DMS153 treated with DMSO at 0.1 percent for 48 hours (cell line): ENCODE measurements around the gene GTF2B.
A peak's percentile ranks its signal among the peaks of the same experiment; 100 is the strongest.
"Not testable (repeated sequence)": the region's sequence is repeated elsewhere in the genome, so short reads cannot be mapped to it uniquely, and the experiment has no call there.

Source experiments
- DNase-seq: peaks from one replicate; lab custom pipeline; 2025; ENCODE audit not compliant: unreplicated experiment; lab: John Stamatoyannopoulos, UW

The GTF2B gene, protein sequence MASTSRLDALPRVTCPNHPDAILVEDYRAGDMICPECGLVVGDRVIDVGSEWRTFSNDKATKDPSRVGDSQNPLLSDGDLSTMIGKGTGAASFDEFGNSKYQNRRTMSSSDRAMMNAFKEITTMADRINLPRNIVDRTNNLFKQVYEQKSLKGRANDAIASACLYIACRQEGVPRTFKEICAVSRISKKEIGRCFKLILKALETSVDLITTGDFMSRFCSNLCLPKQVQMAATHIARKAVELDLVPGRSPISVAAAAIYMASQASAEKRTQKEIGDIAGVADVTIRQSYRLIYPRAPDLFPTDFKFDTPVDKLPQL

DNA sequence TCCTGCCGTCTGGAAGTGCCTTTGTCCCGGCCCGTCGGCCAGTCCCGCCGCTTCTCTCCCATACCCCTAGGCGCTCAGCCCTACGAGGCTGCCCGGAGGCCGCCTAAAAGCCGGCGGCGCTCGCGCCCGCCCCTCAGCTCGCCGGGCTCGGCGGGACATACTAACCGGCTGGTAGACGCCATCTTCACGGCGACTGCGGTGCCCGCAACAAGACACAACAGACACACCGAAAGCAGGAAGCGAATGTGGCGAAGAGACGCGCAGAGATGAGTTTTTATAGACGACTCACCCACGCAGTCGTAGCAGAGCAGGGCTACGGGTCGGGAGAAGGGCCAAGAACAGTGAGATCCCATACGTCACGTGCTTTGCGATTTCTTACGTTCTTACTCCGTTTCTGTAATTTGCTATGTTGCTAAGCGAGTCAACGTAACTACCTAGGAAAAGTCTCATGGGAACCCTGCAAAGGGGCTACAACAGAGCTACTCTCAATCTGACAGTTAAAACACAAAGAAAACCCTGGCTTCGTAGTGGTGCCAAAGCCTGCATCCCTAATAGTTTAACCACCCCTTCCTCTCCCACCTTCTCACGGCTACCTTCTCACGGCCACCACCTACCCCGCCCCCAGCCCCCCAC is at the start of gene GTF2B:
GTF2B (minus strand) TSS at position 250 of the 633 bp plus-strand sequence; CDS start at position 182, 68 bp downstream.
- DNase-seq: peak; percentile 92

DNA sequence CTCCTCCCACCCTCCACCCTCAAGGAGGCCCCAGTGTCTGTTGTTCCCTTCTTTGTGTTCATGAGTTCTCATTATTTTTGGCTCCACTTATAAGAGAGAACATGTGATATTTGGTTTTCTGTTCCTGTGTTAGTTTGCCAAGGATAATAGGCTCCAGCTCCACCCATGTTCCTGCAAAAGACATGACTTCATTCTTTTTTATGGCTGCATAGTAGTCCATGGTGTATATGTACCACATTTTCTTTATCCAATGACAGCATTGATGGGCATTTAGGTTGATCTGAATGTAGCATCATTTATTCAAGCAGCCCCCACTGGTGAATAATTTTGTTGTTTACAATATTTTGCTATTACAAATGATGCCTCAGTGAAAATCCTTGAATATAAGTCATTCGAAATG is 47.2 kb upstream of the GTF2B start:
- not testable (repeated sequence) for DNase-seq

GRCh38 chr1:88936760-88937342 is 45.5 kb upstream of the GTF2B start:
- DNase-seq: no peak

DNA sequence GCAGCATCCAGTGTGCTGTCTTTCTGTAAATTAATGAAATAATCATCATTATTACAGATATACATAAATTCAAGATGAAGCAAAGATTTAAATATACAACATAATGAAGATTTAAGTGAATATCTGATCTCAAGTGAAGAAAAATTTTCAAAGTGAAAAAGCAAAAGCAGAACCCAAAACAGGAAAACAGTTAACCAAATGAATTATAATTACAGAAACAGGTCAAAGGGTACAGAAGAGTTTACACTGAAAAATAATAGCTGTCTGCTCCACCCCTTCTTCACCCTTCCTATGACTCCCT is 44.8 kb upstream of the GTF2B start:
- no peak for DNase-seq

DNA sequence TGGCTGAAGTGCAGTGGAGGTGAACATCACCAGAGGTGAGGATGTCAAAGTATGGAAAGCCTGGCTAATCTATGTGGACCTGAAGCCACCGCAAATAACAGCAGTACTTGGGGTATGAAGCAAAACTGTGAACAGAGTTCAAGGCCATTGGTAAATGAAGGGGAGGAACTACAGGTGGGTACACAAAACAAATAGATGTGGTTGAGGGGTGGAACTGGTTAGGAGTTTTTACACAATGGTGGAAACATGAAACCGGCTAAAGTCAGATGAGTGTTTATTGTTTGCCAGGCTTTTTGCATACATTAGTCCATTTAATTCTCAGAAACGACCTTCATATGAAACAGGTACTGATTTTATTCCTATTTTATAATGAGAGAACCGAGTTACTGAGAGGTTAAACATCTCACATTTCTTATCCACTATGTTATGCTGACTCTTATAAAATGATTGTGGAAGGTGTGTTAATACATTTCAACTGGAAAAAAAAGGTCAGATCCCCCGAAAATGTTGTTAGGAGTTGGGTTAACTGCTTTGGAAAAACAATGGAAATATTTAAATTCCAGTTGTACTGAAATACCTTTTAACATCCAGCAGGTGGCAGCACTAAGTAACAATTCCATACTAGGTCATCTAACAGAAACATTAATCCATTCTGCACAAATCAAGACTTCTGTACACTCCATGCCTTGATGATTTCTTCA is 44.3 kb upstream of the GTF2B start:
- peak; percentile 12 for DNase-seq

- not testable (repeated sequence) for DNase-seq
Observed at GRCh38 chr1:88930176-88930575, 38.8 kb upstream of the GTF2B start.

DNA sequence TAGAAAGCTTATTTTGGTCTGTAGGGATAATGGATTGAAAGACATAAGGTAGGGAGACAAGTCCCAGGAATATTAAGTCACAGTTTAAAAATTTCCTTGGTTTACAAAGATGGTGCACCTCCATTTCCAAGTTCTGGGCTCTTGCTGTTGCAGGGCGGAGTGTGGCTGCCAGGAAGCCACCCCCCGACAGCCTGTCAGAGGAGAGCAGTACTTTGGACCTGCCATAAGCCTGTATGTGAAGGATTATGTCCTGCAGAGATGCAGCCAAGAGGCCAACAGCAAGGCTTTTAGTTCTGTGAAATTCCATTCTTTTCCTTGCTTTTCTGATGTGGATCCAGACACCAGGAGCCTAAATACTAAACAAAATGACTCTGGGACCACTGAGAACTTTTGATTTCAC is 31.9 kb upstream of the GTF2B start:
- no peak for DNase-seq

DNA sequence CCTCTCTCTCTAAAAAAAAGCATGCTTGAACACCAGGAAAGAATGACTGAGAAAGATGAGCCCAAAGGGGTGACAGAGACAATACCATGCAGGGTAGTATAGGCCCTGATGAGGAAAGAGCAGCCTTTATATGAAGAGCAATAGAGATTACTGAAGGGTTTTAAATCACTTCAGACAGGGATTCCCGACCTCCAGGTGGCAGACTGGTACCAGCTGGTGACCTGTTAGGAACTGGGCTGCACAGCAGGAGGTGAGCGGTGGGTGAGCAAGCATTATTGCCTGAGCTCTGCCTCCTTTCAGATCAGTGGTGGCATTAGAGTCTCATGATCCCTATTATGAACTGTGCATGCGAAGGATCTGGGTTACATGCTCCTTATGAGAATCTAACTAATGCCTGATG is 30.8 kb upstream of the GTF2B start:
- DNase-seq: no peak

GRCh38 chr1:88920845-88921244 is 29.5 kb upstream of the GTF2B start:
- DNase-seq: no peak

DNA sequence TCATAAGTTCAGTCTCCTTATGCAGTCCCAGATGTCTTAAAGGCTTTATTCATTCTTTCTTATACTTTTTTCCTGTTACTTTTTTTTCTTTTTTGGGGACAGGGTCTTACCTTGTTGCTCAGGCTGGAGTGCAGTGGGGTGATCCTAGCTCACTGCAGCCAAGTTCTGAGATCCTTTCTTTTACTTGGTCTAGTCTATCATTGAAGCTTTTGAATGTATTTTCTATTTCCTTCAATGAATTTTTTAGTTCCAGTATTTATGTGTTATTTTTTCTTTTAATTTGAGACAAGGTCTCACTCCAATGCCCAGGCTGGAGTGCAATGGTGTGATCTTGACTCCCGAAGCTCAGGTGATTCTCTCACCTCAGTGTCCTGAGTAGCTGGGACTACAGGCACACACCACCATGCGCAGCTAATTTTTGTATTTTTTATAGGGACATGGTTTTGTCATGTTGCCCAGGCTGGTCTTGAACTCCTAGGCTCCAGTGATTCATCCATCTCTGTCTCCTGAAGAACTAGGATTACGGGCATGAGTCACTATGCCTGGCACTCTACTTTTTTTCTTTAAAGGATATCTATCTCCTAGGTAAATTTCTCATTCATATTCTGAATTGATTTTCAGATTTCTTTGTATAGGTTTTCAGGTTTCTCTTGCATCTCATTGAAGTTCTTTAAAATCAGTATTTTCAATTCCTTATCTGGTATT is 26.1 kb upstream of the GTF2B start:
- DNase-seq: no peak

DNA sequence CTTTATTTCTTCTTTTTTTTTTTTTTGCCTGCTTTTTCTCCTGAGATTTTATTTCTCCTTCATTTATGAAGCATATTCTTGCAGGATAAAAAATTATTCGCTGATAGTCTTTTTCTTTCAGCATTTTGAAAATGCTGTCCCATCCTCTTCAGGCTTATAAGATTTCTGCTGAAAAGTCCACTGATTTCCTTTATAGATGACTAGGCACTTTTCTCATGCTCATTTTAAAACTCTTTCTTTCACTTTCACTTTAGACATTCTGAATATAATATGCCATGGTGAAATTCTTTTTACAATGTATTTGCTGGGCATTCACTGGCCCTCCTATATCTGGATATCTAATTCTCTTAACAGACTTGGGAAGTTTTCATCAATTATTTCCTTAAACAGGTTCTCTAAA is 25.5 kb upstream of the GTF2B start:
- no peak for DNase-seq

GRCh38 chr1:88911800-88912199 is 20.4 kb upstream of the GTF2B start:
- DNase-seq: not testable (repeated sequence)

DNA sequence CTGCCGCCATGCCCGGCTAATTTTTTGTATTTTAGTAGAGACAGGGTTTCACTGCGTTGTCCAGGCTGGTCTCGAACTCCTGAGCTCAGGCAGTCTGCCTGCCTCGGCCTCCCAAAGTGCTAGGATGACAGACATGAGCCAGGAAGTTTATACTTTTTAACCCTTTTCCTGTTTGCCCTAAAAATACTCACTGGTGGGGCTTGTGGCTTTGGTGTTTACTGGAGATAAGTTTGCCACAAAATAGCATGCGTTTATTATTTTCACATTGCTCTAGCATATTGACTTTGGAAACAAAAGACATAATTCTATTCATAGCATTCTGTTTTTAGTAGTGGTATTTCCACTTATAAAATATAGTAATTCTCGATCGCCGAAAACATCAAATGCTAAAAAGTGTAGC is 19.8 kb upstream of the GTF2B start:
- no peak for DNase-seq

- DNase-seq: no peak
Observed at GRCh38 chr1:88910401-88910800, 19.0 kb upstream of the GTF2B start.

DNA sequence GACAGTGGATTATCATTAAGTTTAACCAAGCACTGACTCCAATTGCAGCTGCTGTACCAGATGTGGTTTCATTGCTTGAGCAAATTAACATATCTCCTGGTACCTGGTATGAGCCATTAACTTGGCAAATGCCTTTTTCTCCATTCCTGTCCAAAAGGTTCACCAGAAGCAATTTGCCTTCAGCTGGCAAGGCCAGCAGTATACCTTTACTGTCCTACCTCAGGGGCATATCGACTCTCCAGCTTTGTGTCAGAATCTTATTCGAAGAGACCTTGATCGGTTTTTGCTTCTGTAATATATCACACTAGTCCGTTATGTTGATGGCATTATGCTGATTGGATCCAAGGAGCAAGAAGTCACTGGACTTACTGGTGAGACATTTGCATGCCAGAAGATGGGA is 9.5 kb upstream of the GTF2B start:
- DNase-seq: no peak

DNA sequence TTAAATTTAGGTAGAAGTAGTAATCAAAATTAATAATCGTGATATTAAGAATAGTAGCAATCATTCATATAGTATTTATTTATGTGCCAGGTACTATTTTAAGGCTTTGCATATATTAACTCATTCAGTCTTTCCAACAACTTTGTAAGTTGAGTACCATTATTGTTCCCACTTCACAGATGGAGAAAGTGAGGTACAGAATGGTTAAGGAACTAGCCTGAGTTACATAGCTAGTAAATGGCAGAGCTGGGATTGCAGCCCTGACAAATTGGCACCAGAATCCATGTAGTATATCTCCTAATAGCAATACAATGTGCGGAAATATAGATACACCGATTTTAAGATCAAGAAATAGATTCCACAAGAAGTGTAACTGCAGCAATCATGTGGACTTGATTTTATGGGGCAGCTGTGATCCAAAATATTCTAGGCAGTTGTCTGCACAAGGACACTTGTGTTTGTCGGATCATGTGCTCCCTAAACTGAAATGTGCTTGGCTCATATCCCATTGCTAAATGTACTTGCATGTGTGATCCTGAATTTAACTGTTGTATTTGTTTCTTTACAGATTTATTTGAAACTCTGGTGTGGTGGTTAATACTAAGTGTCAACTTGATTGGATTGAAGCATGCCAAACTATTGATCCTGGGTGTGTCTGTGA is 5.8 kb upstream of the GTF2B start:
- DNase-seq: no peak

- DNase-seq: peak; percentile 84
Observed at GRCh38 chr1:88892357-88892877, 1.1 kb upstream of the GTF2B start.

DNA sequence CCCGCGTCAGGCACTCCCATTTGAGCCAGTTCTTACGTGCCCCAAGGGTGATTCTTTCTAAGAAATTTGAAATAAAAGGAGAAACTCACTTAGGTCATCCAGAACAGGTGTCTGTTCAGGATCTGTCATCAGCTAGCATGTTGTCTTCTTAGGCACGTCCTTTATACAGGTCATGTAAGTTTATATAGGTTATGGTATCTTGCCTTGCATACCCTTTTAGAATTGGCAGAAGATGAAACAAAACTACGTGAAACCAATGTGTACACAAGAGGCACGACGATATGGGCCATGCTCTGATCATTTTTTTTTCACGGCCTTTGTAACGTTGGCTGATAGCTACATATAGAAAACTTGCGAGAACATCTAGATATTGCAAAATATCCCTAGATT is 579 bp upstream of the GTF2B start:
- DNase-seq: no peak

DNA sequence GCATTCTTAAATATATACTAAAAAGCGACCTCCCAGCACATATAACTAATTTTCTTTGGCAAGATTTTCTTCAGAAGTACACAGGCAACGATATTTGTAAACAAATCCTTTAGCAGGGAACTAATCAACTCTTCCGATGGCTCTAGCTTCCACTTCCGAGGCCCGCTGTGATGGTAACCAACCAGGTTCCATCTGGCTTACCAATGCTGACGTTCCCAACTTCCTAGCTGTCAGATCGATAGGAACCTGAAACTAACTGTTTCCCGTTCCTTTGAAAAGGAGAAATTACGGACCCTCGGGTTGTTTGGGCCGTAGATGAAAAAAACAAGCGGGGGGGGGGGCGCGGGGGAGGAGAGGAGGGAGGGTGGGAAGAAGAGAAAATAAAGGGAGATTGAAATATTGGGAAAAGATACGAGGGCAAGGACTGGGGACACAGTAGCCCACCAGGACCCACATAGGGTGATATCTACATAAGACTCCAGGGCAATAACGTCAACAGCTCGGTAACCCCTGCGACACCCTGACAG is 513 bp downstream of the GTF2B start:
- peak; percentile 38 for DNase-seq

DNA sequence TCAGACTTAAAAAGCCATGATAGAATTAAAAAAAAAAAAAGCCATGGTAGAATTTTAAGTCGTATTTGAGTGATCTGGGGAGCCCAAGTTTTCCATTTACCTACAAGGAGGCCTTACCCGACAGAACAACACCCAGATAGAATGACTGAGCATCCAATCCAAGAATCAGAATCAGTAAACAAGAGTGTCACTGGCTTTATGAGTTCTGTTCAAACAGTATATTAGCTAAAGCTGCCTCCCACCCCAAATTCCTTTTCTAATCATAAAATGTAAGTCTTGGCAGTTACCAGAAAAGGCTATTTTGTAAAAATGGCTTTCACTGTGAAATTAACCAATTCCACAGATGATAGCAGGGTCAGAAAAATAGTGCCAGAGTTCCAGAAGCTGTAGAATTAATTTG is 1.2 kb downstream of the GTF2B start:
- no peak for DNase-seq
